ENCODE measurements around the gene MED27.
A peak's percentile ranks its signal among the peaks of the same experiment; 100 is the strongest.
"Not testable (repeated sequence)": the region's sequence is repeated elsewhere in the genome, so short reads cannot be mapped to it uniquely, and the experiment has no call there.

The MED27 gene

GRCh38 chr9:131963072-131964030 lies 116.3 kb downstream of the MED27 start:
- no peak for DNase-seq (ENCODE audit: low read depth)

GRCh38 chr9:131961496-131961880 lies 118.2 kb downstream of the MED27 start:
- DNase-seq (ENCODE audit: low read depth): no peak

DNA sequence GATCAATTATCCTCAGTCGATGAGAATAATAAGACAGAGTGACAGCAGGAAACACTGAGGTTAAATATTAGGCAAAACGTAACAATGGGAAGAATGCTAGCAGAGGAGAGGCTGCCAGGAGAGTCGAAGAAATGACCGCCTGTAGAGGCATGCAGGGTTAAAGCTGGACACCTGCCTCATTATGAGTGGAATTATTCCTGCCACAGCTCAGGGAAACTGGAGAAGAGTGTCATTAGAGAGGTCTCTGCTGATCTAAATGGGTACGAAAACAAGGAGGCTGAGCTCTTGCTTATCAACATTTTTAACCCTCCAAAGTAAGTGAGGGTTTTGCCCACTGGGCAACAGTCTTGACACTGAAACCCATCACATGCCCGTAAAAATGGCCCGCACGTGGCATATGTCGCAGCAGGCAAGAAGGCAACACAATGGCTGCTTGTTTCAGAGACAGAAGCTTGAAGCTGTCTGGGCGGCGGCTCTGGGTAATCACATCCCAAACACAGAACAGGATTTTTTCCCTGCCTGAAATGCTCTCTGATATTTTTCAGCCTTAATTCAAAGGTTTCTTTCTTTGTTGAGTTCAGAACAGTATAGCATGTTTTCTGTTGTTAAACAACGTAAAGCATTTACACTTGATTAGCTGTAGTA lies 118.7 kb downstream of the MED27 start:
- DNase-seq (ENCODE audit: low read depth): no peak

GRCh38 chr9:131960311-131960710 lies 119.4 kb downstream of the MED27 start:
- DNase-seq (ENCODE audit: low read depth): no peak

GRCh38 chr9:131959887-131960286 lies 119.8 kb downstream of the MED27 start:
- no peak for DNase-seq (ENCODE audit: low read depth)

DNA sequence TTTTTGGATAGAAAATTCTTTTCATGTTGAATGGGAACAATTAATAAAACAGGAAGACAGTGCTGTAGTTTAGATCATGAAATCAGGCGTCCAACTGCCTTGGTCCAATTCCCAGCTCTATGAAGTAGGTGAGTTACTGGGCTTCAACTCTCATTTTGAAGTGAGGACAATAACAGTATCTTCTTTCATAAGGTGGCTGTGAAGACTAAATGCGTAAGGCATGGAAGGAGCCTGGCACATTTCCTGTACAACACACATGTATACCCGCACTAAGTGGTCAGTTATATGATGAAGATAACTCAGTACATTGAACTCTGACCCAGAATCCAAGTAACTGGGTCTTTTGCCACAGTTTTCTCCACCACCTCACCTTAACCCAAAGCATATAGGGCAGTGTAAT lies 120.6 kb downstream of the MED27 start:
- DNase-seq (ENCODE audit: low read depth): no peak

DNA sequence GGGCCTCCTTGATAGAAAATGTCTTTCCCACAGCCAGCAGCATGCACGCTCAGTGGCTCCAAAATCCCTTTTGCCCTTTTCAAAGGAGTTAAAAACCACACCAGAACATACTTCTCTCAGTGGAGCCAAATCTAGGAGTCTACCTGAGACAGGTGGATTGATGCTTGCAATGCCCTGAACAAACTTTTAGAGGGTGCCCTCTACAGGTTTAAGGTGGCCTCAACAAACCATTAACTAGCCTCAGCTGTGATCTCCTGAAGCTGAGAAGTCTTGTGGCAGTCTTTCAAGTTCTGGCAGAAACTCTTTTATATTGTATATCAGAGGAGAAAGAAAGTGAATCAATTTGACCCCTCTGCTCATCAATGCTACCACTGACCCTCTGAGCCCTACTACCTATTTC lies 125.4 kb downstream of the MED27 start:
- no peak for DNase-seq (ENCODE audit: low read depth)

- peak; percentile 71 for DNase-seq (ENCODE audit: low read depth)
Observed at GRCh38 chr9:131951905-131952304, 127.8 kb downstream of the MED27 start.

- no peak for DNase-seq (ENCODE audit: low read depth)
Observed at GRCh38 chr9:131951155-131951554, 128.5 kb downstream of the MED27 start.

DNA sequence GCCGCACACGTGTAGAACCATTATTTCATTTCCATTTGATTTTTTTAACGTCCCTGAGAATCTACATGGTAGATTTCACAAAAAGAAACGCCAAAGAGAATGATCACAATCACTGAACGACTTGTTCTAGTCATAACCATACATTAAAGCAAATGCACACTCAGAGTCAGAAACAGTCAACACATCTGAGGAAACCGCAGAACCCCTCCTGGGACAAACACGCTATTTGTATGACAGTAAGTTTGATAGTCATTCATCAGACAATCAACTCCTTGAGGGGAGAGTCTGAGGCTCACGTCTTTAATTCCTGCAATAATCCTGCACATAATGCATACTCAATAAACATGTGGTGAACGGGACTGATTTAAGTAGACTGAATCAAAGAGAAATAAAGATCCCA lies 129.2 kb downstream of the MED27 start:
- no peak for DNase-seq (ENCODE audit: low read depth)

DNA sequence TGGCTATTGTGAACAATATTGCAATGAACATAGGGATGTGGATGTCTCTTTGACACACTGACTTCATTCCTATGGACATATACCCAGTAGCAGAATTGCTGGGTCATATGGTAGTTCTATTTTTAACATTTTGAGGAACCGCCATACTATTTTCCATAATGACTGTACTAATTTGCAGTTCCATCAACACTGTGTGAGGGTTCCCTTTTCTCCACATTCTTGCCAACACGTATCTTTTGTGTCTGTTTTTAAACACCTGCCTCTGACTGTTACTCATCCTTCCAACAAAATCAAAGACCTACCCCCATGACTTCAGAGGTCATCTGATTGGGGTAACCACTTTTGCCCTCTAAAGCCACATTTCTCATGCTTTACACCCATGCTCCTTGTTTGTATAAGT lies 133.5 kb downstream of the MED27 start:
- DNase-seq (ENCODE audit: low read depth): no peak

GRCh38 chr9:131943351-131943841 lies 136.3 kb downstream of the MED27 start:
- DNase-seq (ENCODE audit: low read depth): no peak

DNA sequence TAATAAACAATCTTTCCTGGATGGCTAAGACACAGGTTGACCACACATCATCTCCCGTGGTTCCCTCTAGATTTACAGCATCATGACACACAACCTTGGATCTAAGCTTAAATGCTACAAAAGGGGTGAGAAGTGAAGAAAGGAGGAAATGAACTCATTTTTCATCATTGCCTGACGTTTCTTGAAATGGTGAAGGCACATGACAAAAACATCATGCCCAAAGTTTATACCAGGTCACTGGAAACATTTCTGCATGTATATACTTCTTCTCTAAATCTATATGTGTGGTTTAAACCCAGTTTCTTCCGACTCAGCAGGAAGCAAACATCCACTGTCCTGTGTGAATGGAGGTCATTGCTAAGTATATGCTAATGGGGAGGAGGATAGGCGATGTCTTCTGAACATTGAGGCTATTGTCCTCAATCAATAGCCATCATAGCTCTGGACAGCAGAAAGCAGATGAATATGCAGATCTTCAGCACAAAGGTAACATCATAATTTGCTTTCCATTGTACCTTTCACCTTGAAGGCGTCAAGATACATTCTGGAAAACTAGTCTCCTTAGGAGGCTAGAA lies 137.4 kb downstream of the MED27 start:
- peak; percentile 15 for DNase-seq (ENCODE audit: low read depth)

DNA sequence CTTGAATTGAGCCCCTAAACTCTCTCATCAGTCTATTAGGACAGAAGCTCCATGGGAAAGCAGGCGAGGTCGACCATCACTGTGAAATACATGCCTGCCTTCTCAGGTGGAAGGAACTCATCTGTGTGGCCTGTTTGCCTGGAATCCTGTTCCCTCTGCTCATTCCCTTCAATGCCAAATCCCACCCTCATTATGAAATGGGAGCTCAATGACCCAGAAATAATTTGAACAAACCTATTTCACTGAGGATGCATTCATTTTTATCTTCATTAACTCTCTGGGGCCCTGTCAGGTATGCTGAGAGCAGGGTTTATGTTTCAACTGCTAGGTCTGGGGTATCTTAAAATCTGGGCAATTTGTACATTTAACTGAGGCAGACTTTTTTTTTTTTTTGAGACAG lies 142.2 kb downstream of the MED27 start:
- DNase-seq (ENCODE audit: low read depth): no peak

DNA sequence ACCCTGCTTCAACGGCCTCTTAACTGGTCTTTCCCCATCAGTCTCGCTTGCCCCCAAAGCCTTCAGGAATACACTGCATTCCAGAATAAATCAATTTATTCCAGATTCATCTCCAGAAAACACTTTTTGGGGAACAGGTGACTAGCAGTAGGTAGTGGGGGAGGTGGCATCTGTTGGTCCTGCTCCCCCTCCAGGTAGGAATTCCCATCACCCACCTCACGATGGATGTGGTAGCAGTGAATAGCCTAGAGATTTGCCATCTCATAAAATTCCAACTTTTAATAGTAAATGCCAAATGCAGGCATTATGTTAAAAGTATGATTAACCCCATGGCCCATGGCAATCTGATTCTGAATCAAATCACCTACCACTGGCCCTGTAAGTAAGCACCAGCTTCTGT lies 142.7 kb downstream of the MED27 start:
- DNase-seq (ENCODE audit: low read depth): no peak

DNA sequence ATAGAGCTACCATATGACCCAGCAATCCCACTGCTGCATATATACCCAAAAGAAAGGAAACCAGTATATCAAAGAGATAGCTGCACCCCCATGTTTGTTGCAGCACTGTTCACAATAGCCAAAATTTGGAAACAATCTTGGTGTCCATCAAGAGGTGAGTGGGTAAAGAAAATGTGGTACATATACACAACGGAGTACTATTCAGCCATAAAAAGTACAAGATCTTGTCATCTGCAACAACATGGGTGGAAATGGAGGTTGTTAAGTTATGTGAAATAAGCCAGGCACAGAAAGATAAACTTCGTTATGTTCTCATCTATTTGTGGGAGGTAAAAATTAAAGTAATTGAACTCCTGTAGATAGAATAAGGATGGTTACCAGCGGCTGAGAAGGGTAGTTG lies 145.0 kb downstream of the MED27 start:
- no peak for DNase-seq (ENCODE audit: low read depth)

DNA sequence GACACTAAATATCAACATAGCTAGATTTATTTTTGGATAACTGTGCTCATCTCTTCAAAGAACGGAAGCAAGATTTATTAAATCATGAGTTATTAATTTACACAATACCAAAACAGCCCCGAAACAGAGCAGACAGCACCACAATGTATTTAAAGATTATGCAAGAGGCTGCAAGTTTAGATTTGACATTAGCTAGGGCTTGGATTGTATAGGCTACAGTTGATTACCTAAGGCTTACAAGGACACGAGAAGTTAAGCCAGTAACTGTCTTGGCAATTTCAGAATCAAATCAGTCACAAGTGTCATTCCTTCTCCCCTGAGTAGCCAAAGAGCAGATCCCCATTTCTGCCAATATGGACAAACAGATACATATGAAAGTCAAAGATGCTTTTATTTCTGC lies 152.6 kb downstream of the MED27 start:
- no peak for DNase-seq (ENCODE audit: low read depth)

GRCh38 chr9:131926360-131926922 lies 153.2 kb downstream of the MED27 start:
- DNase-seq (ENCODE audit: low read depth): no peak

DNA sequence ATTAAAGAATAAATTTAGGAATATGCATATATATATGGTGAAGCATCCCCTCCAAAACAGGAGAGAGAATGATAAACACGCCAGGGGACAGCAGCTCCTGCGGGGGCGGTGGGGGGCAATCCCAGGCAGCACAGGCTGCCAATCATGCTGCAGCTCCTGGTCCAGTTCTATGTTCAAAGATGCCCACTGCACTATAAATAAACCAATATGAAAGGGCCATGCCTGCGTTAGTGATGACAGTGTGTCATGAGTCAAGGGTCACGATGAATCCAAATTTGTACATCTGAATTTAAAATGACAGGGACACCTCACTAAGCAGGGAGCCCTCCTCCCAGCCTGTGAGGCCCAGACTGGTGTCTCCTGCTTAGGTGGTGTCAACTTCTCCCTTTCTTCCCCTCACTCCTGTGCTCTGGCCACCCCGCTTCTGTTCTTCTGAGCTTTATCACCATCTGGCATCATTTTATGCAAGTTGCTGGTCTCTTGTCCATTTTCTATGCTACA lies 153.9 kb downstream of the MED27 start:
- no peak for DNase-seq (ENCODE audit: low read depth)

- no peak for DNase-seq (ENCODE audit: low read depth)
Observed at GRCh38 chr9:131923766-131924165, 155.9 kb downstream of the MED27 start.

- DNase-seq (ENCODE audit: low read depth): no peak
Observed at GRCh38 chr9:131923132-131923671, 156.5 kb downstream of the MED27 start.

DNA sequence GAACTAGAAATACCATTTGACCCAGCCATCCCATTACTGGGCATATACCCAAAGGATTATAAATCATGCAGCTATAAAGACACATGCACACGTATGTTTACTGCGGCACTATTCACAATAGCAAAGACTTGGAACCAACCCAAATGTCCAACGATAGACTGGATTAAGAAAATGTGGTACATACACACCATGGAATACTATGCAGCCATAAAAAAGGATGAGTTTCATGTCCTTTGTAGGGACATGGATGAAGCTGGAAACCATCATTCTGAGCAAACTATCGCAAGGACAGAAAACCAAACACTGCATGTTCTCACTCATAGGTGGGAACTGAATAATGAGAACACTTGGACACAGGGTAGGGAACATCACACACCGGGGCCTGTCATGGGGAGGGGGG lies 158.0 kb downstream of the MED27 start:
- DNase-seq (ENCODE audit: low read depth): not testable (repeated sequence)

Measured in EH (cell line).